HEK293T (cell line): ENCODE results near the gene DSG4.

Source experiments
- BHLHE40 ChIP-seq: fragments of 450-650 bp; IDR thresholded peaks from 2 replicates; pipeline ENCODE4 v1.6.1; 2016; ENCODE audit warnings: mild to moderate bottlenecking, moderate library complexity, borderline replicate concordance
- ELF4 ChIP-seq: fragments of 450-650 bp; IDR thresholded peaks from 2 replicates; pipeline ENCODE4 v1.6.1; 2017; ENCODE audit warnings: antibody characterized with exemption
- FOXM1 ChIP-seq: fragments of 450-650 bp; IDR thresholded peaks from 2 replicates; pipeline ENCODE4 v1.6.1; 2017; ENCODE audit warnings: mild to moderate bottlenecking, borderline replicate concordance
- PKNOX1 ChIP-seq: fragments of 450-650 bp; IDR thresholded peaks from 2 replicates; pipeline ENCODE4 v1.6.1; 2016
- SP1 ChIP-seq: fragments of 450-650 bp; IDR thresholded peaks from 2 replicates; pipeline ENCODE4 v1.6.1; 2017
- SUZ12 ChIP-seq: fragments of 450-650 bp; IDR thresholded peaks from 2 replicates; pipeline ENCODE4 v1.6.1; 2016; ENCODE audit warnings: mild to moderate bottlenecking
- TARDBP ChIP-seq: fragments of 450-650 bp; IDR thresholded peaks from 2 replicates; pipeline ENCODE4 v1.6.1; 2016
- ZNF384 ChIP-seq: fragments of 450-650 bp; IDR thresholded peaks from 2 replicates; pipeline ENCODE4 v1.6.1; 2016

GRCh38 chr18:31447530-31448191 lies 71.1 kb downstream of the DSG4 start, which contains the start of gene DSG3:
- TF ChIP-seq BHLHE40 (no peak), TARDBP (no peak), ELF4 (no peak), ZNF384 (no peak), FOXM1 (no peak), SP1 (no peak), SUZ12 (no peak), PKNOX1 (no peak)
